LNCaP clone FGC (cell line): ENCODE data around the gene GPRIN1.
A peak's percentile ranks its signal among the peaks of the same experiment; 100 is the strongest.
"Not testable (repeated sequence)": the region's sequence is repeated elsewhere in the genome, so short reads cannot be mapped to it uniquely, and the experiment has no call there.

Experiments
- DNase-seq: peaks from one replicate; pipeline ENCODE4 v3.0.0-alpha.2; 2011; ENCODE audit warnings: low read depth
- H3K4me3 ChIP-seq: 2 replicates; pipeline ENCODE4 v1.5.1; 2011; ENCODE audit warnings: mild to moderate bottlenecking, low read depth, low read length, control low read depth
- TF ChIP-seq, protein P1 (sequence below): IDR thresholded peaks from 2 replicates; pipeline ENCODE4 v1.5.1; 2012; ENCODE audit warnings: mild to moderate bottlenecking; ENCODE audit not compliant: control insufficient read depth, insufficient read depth; ENCODE audit errors: extremely low read depth

Gene GPRIN1

DNA sequence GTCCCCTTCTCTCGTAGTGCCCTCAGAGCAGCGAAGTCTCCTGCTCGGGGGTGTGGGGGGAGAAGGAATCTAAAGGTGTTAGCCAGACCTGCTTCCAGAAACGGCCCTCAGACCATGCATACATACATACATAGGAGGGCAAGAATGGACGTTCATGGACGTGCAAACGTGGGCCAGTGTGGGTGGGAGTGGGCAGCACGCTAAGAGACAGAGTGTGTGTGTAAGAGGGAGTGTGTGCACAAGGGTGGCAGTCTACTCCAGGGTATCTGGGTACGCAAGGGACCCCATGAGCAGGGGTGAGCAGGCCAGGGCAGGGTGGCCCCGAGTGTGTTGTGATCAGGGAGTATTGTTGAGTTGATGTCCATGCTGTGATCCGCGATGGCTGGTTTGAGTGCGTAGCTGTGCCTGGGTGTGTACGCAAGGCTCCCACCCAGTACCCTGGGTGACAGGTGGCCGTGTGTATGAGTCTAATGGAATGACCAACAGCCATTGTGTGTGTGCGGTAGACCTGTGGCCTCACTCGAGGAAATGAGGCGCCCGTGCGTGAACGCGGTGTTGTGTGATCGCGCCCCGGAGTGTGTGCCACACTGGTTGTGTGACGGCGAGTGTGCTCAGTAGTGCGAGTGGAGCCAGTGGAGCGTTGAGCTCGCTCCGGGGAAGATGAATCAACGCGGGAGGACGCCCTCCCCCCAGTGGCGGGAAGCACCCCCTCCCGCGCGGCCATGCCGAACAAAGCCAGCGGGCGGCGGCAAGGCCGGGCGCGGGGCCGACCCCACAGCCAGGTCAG, 826 bp downstream of the GPRIN1 start:
- no peak for DNase-seq
- TF ChIP-seq, protein P1, sequence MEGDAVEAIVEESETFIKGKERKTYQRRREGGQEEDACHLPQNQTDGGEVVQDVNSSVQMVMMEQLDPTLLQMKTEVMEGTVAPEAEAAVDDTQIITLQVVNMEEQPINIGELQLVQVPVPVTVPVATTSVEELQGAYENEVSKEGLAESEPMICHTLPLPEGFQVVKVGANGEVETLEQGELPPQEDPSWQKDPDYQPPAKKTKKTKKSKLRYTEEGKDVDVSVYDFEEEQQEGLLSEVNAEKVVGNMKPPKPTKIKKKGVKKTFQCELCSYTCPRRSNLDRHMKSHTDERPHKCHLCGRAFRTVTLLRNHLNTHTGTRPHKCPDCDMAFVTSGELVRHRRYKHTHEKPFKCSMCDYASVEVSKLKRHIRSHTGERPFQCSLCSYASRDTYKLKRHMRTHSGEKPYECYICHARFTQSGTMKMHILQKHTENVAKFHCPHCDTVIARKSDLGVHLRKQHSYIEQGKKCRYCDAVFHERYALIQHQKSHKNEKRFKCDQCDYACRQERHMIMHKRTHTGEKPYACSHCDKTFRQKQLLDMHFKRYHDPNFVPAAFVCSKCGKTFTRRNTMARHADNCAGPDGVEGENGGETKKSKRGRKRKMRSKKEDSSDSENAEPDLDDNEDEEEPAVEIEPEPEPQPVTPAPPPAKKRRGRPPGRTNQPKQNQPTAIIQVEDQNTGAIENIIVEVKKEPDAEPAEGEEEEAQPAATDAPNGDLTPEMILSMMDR = no peak

DNA sequence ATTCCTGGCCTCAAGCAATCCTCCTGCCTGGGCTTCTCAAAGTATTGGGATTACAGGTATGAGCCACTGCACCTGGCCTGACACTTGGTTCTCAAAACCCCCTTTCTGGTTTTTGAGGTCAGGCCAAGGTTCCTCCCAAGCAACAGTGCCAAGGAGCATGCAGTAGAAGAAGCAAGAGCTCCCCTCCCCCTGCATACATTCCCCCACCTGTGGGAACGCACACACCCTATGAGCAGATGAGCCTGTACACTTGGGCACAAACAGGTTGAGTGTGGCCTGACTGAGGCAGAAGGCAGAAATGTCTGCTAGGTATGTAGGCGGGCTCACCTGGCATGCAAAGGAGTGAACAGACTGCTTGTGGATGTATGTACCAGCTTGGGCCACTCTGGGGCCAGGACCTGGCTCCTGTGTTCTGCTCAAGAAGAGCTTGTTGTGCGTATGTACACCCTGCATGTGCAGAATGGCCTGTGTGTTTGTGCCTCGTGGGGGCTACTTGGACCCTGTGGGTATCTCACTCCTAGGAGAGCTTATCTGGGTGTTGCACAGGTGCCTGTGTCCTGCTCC, 1.7 kb downstream of the GPRIN1 start:
- TF ChIP-seq, protein P1 = no peak
- DNase-seq = no peak
- no peak overlapping the region for H3K4me3 ChIP-seq

More for the DNA sequence above, 826 bp downstream of the GPRIN1 start:
- H3K4me3 ChIP-seq = peak overlapping the region; percentile 56

DNA sequence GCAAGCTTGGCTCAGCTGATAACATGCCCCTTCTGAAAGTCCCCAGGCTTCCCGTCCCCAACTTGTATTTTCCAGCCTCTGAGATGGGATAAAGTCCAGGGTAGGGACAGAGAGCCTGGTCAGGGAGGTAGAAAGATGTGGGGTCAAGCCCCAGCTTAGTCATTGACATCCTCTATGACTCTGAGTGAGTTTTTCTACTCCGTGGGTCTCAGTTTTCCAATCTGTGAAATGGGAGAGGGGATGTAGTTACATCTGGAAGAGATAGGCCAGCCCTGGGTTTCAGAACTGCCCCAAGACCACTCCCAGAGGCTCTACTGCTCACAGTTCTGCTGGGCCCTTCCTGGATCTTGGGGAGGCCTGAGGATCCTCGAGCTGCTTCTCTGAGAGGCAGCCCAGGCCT, 3.1 kb downstream of the GPRIN1 start:
- no peak for DNase-seq
- no peak overlapping the region for H3K4me3 ChIP-seq
- TF ChIP-seq, protein P1 = no peak

DNA sequence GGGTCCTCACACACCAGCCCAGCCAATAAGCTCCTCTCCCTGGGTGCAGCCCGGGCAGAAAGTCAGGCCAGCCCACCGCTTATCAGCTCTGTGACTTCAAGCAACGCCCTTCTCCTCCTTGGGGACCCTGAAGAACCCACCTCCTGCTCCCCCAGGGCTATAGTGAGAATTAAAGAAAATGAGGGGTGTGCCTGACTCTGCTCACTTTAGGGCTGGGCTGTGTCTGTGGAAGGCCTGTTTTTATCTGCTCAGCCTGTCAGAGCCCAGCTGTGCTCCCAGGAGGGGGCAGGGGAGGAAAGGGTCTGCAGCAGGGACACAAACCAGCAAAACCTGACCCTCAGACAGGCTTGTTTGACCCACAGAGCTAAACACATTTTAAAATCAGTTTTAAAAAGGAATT, 3.9 kb downstream of the GPRIN1 start:
- TF ChIP-seq, protein P1 = no peak
- no peak overlapping the region for H3K4me3 ChIP-seq
- DNase-seq = no peak

DNA sequence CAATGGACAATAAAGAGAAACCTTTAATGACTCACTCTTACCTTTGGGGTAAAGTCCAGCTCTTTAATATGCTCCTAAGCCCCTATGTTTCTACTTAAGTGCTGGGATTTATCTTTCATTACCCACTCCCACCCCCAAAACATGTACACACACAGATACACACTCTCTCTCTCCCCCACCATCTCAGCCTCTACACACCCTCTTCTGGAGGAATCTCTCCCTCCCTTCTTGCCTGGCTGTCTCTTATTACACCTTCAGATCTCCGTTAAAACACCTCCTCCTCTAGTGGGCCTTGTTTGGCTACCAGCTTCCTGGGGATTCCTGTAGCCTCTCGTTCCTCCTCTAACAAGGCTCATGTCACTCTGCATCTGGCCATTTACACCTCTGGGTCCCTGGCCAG, 6.9 kb downstream of the GPRIN1 start:
- TF ChIP-seq, protein P1 = no peak
- H3K4me3 ChIP-seq = no peak overlapping the region
- no peak for DNase-seq

DNA sequence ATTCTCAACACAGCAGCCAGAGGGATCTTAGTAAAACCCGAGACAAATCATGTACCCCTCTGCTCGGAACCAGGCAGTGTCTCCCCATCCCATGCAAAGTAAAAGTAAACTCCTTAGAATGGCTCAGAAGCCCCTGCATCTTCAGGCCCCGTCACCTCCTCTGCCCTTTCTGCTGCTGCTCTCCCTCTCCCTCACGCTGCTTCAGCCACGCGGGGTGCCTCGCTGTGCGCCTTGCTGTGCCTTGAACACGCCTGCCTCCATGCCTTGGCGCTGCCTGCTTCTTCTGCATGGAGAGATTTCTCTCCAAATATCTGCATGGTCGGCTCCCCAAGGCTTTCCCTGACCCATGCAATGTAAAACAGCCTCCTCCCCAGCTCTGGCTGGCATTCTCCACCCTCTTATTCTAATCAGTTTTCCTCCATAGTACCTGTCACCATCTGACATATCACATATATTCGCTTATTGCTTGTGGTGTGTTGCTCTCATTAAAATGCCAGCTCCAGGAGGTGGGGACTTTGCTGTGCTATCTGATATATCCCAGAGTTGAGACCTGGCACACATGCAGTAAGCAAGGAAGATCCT, 8.0 kb downstream of the GPRIN1 start:
- no peak overlapping the region for H3K4me3 ChIP-seq
- DNase-seq = no peak
- TF ChIP-seq, protein P1 = no peak

DNA sequence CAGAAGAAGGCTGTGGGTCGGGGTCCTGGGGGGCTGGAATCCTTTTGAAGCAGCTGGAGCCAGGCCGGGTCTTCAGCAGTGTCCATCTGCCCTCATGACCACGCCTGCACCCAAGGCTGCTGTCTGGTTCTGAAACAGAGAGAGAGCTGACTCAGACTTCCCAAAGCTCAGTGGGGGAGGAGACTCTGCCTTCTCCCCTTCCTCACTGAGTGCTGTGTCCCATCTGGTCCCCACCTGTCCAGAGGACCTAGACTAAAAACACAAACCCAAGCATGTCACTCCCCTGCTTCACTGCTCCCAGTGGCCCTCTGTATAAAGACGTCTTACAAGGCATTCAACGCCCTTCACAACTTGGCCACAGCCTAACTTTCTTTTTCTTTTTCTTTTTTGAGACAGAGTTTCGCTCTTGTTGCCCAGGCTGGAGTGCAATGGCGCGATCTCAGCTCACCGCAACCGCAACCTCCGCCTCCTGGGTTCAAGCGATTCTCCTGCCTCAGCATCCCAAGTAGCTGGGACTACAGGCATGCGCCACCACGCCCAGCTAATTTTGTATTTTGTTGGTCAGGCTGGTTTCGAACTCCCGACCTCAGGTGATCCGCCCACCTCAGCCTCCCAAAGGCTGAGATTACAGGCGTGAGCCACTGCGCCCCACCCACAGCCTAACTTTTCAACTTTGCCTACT, 10.1 kb downstream of the GPRIN1 start:
- H3K4me3 ChIP-seq, DNase-seq: not testable (repeated sequence)
